CD14-positive monocyte (primary cell): ENCODE data around the gene PRDM11. TPM values are rescaled to one million over a fixed set of nuclear protein-coding genes. Genes with fewer than 3 reads are reported as not detected.

Source experiments
- DNase-seq, 3 donors: peaks; one replicate each; pipeline ENCODE4 v3.0.0-alpha.2; 2011 to 2022
- H2AFZ ChIP-seq: 2 replicates; pipeline ENCODE4 v1.6.0; 2012; ENCODE audit warnings: mild to moderate bottlenecking, low read depth, low read length, inconsistent platforms; ENCODE audit not compliant: insufficient read depth, poor library complexity, severe bottlenecking
- H3K27ac ChIP-seq, 2 donors: 1 replicate in 1 of 2; 2 replicates in 1 of 2; pipeline ENCODE4 v1.5.1; 2012 to 2013; ENCODE audit warnings: low read length in 2 of 2, control low read depth in 1 of 2, inconsistent platforms in 1 of 2, low read depth in 1 of 2, mild to moderate bottlenecking in 1 of 2
- H3K27me3 ChIP-seq, 2 donors: one replicate each; pipeline versions ENCODE4 v1.6.0 to v1.6.1; 2011 to 2013; ENCODE audit warnings: low read length in 2 of 2; ENCODE audit not compliant: control insufficient read depth in 2 of 2, insufficient read depth in 2 of 2
- H3K36me3 ChIP-seq, 2 donors: replicated peaks in 1 of 2; 1 replicate in 1 of 2; 2 replicates in 1 of 2; pipeline versions ENCODE4 v1.5.1 to v1.6.1; 2012 to 2013; ENCODE audit warnings: low read length in 2 of 2, control low read depth in 1 of 2, inconsistent platforms in 1 of 2, mild to moderate bottlenecking in 1 of 2; ENCODE audit not compliant: insufficient read depth in 2 of 2, control insufficient read depth in 1 of 2
- H3K4me1 ChIP-seq, 2 donors: 1 replicate in 1 of 2; 2 replicates in 1 of 2; pipeline versions ENCODE4 v1.5.1 to v1.6.1; 2012 to 2013; ENCODE audit warnings: low read length in 2 of 2, control low read depth in 1 of 2, inconsistent platforms in 1 of 2, mild to moderate bottlenecking in 1 of 2, moderate library complexity in 1 of 2; ENCODE audit not compliant: insufficient read depth in 2 of 2, control insufficient read depth in 1 of 2
- H3K4me2 ChIP-seq: replicated peaks from 2 replicates; pipeline ENCODE3; 2012; ENCODE audit warnings: low read length, moderate library complexity, mild to moderate bottlenecking; ENCODE audit not compliant: poor library complexity, severe bottlenecking; ENCODE audit errors: extremely low read depth
- H3K4me3 ChIP-seq, 3 experiments: fragments of 200-600 bp in 1 of 3; sonication (generic) in 1 of 3; replicated peaks in 1 of 3; 1 replicate in 2 of 3; 2 replicates in 1 of 3; pipeline ENCODE4 v1.5.1; 2011 to 2013; ENCODE audit warnings: low read length in 3 of 3, mild to moderate bottlenecking in 3 of 3, control low read depth in 2 of 3, low read depth in 2 of 3, inconsistent platforms in 1 of 3, moderate library complexity in 1 of 3
- H3K79me2 ChIP-seq: 2 replicates; pipeline ENCODE4 v1.6.0; 2012; ENCODE audit warnings: mild to moderate bottlenecking, control low read depth, inconsistent platforms, low read length, moderate library complexity; ENCODE audit not compliant: insufficient read depth
- H3K9ac ChIP-seq: 2 replicates; pipeline ENCODE4 v1.6.0; 2017; ENCODE audit warnings: low read length, mild to moderate bottlenecking; ENCODE audit not compliant: insufficient read depth, poor library complexity, severe bottlenecking
- H3K9me3 ChIP-seq, 2 donors: replicated peaks in 1 of 2; 1 replicate in 1 of 2; 2 replicates in 1 of 2; pipeline versions ENCODE4 v1.5.1 to v1.6.1; 2012 to 2013; ENCODE audit warnings: low read length in 2 of 2, control low read depth in 1 of 2; ENCODE audit not compliant: control insufficient read depth in 1 of 2, insufficient read depth in 1 of 2
- H4K20me1 ChIP-seq: 2 replicates; pipeline ENCODE4 v1.6.0; 2012; ENCODE audit warnings: mild to moderate bottlenecking, low read length, control low read depth, moderate library complexity; ENCODE audit not compliant: insufficient read depth
- H3K27ac Mint-ChIP-seq, 7 donors: one replicate each; pipeline ENCODE4 v1.8.0; 2020; ENCODE audit warnings: mild to moderate bottlenecking in 7 of 7, mixed read lengths in 7 of 7, moderate library complexity in 6 of 7, inconsistent platforms in 2 of 7
- H3K27me3 Mint-ChIP-seq, 3 donors: one replicate each; pipeline ENCODE4 v1.8.0; 2021 to 2022; ENCODE audit warnings: low read depth in 3 of 3, mild to moderate bottlenecking in 3 of 3, mixed read lengths in 3 of 3, moderate library complexity in 3 of 3, inconsistent platforms in 1 of 3
- H3K36me3 Mint-ChIP-seq, 2 donors: one replicate each; pipeline ENCODE4 v1.8.0; 2020; ENCODE audit warnings: mixed read lengths in 2 of 2, inconsistent platforms in 1 of 2, mild to moderate bottlenecking in 1 of 2
- H3K4me1 Mint-ChIP-seq: one replicate; pipeline ENCODE4 v1.8.0; 2020; ENCODE audit warnings: mild to moderate bottlenecking, mixed read lengths
- H3K4me3 Mint-ChIP-seq, 2 donors: one replicate each; pipeline ENCODE4 v1.8.0; 2020; ENCODE audit warnings: mild to moderate bottlenecking in 2 of 2, mixed read lengths in 2 of 2, moderate library complexity in 1 of 2
- H3K9me3 Mint-ChIP-seq, 7 donors: one replicate each; pipeline ENCODE4 v1.8.0; 2020 to 2022; ENCODE audit warnings: mixed read lengths in 7 of 7, mild to moderate bottlenecking in 6 of 7, moderate library complexity in 6 of 7, inconsistent platforms in 2 of 7
- CTCF ChIP-seq: fragments of 200-600 bp; IDR thresholded peaks from one replicate; pipeline ENCODE4 v1.8.0; 2022; ENCODE audit warnings: antibody characterized with exemption, mild to moderate bottlenecking
- WGBS: methylation state at CpG from one replicate; pipeline ENCODE4 v1.1.5; 2013; ENCODE audit warnings: missing lambda C conversion rate; ENCODE audit not compliant: insufficient coverage; 5-methylcytosine and 5-hydroxymethylcytosine counted together
- intact Hi-C, 2 donors: fragments of 100-400 bp; cut with micrococcal nuclease; formaldehyde crosslinking; loops; one replicate each; pipeline versions ENCODE4 v1.15.0 to v1.15.1; 2023
- polyA plus RNA-seq, 3 donors: library from polyadenylated mRNA; depleted of rRNA in 1 of 3; unstranded in 2 of 3; stranded (reverse) in 1 of 3; fragments of 300-500 nt in 2 of 3; fragments of >200 nt in 1 of 3; fragmentation: Illumina TruSeq in 2 of 3; gene quantifications; 1 replicate in 2 of 3; 2 replicates in 1 of 3; pipeline ENCODE4 v1.2.3, GENCODE V29; 2012 to 2021

The PRDM11 gene
- polyA plus RNA-seq, 3 donors, result 0.48 to 1.8 TPM; not detected in 1

- Mint-ChIP-seq H3K4me1 (peaks cover 5% of the 10 kb centered on the region), H3K4me3 (no peak overlapping the region), H3K27me3 (no peaks in the 10 kb centered on the region), H3K27ac (no peak overlapping the region), H3K36me3 (peaks cover 0 to 1% of the 10 kb centered on the region in 2 donors), H3K9me3 (no peaks in the 10 kb centered on the region)
- DNase-seq, result no peak
- H3K4me3 ChIP-seq, result no peak overlapping the region
- H3K36me3 ChIP-seq, result no peaks in the 10 kb centered on the region
- H3K4me2 ChIP-seq, result no peak overlapping the region
- no peak overlapping the region for H3K9ac ChIP-seq
- no peaks in the 10 kb centered on the region for H3K4me1 ChIP-seq
- no peaks in the 10 kb centered on the region for H3K9me3 ChIP-seq
- H3K27me3 ChIP-seq, result no peaks in the 10 kb centered on the region
- 100% methylated on average over 1 of the region's 2 CpGs for WGBS
- H3K27ac ChIP-seq, result no peak overlapping the region
- no peaks in the 10 kb centered on the region for H3K79me2 ChIP-seq
- intact Hi-C loops, result no loop called here
- H2AFZ ChIP-seq, result no peak overlapping the region
- no peak for TF ChIP-seq CTCF
- H4K20me1 ChIP-seq, result no peaks in the 10 kb centered on the region
Measured at GRCh38 chr11:45216901-45217300, 70.5 kb downstream of the PRDM11 start.

GRCh38 chr11:45217991-45218390 lies 71.6 kb downstream of the PRDM11 start:
- intact Hi-C loops, result no loop called here
- Mint-ChIP-seq H3K27me3 (no peaks in the 10 kb centered on the region), H3K4me3 (no peak overlapping the region), H3K4me1 (peaks cover 5% of the 10 kb centered on the region), H3K36me3 (peaks cover 0 to 1% of the 10 kb centered on the region in 2 donors), H3K27ac (no peak overlapping the region), H3K9me3 (no peaks in the 10 kb centered on the region)
- Histone ChIP-seq H3K4me3 (no peak overlapping the region), H4K20me1 (no peaks in the 10 kb centered on the region), H2AFZ (no peak overlapping the region), H3K36me3 (no peaks in the 10 kb centered on the region), H3K4me2 (no peak overlapping the region), H3K9me3 (no peaks in the 10 kb centered on the region), H3K27ac (no peak overlapping the region), H3K79me2 (no peaks in the 10 kb centered on the region), H3K4me1 (no peaks in the 10 kb centered on the region), H3K27me3 (no peaks in the 10 kb centered on the region), H3K9ac (no peak overlapping the region)
- no peak for DNase-seq
- no peak for TF ChIP-seq CTCF
- WGBS, result 100% methylated on average over 1 of the region's 2 CpGs
